Measurements from ENCODE around the gene JOSD1. TPM values are rescaled to one million over a fixed set of nuclear protein-coding genes. Genes with fewer than 3 reads are reported as not detected.

Gene JOSD1
- total and polyA plus RNA-seq, 2 donors (not counting 3 experiments of a cell fraction or from before 2014, with no cell fraction given): 61.7 to 73.1 TPM

DNA sequence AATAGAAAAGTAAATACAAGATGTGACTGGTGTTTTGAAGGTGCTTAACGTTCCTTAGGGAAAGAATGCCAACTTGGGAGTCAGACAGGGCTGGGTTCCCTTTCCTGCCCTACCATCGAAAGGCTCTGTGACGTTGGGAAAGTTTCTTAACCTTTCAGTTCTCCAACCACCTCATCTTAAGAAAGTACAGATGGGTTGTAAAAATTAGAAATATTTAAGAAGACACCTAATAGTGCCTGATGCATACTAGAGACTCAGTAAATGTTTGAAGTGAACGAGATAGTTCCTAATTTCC, 6.1 kb upstream of the JOSD1 start:
- intact Hi-C loops (cut with micrococcal nuclease) (loop anchor here (10.0 kb wide), 1 partner anchor 202 kb away; the partner anchor contains the start of gene DDX17), dilution Hi-C loops (cut with MboI; ENCODE audit: extremely low pct_ligation_motif_present, low sequenced_read_pairs) (no loop called here)
- no peaks in the 10 kb centered on the region for H3K27me3 ChIP-seq (ENCODE audit: control insufficient read depth in 2 of 2, insufficient read depth in 2 of 2, low read length in 2 of 2)
- FAIRE-seq (peak; percentile 48), DNase-seq (ENCODE audit: low read depth, low spot score) (no peak)
- ChIA-PET POLR2A (no interaction called here), CTCF (interaction anchor here (1.3 to 3.3 kb wide), 5 partner anchors 9 to 654 kb away, joined by 4 to 19 read pairs (median 9); no protein-coding TSS in a partner anchor)
- H3K9ac ChIP-seq (replicated peaks; ENCODE audit: extremely low read depth, insufficient read depth, low read length): peak overlapping the region; percentile 83
- H3K36me3 ChIP-seq (ENCODE audit: control insufficient read depth in 2 of 2, extremely low read depth in 1 of 2, insufficient read depth in 2 of 2, low read length in 2 of 2): no peaks in the 10 kb centered on the region
- no peaks in the 10 kb centered on the region for H3K9me3 ChIP-seq (replicated peaks; ENCODE audit: control insufficient read depth, insufficient read depth, low read length)
- no TSS peak for BruUV-seq (replicated peaks)
- peak overlapping the region; percentile 97 for H3K4me2 ChIP-seq (ENCODE audit: insufficient read depth, low read length)
- TF ChIP-seq, protein P1, sequence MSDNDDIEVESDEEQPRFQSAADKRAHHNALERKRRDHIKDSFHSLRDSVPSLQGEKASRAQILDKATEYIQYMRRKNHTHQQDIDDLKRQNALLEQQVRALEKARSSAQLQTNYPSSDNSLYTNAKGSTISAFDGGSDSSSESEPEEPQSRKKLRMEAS (IDR thresholded peaks at IDR 0.05; ENCODE audit: insufficient read depth, insufficient read length): no peak
- H3K9me1 ChIP-seq (replicated peaks; ENCODE audit: control insufficient read depth, extremely low read depth, insufficient read depth, low read length): no peaks in the 10 kb centered on the region
- H3K27ac ChIP-seq (ENCODE audit: insufficient read depth, low read depth, low read length): peak overlapping the region; percentile 67
- H3K4me3 ChIP-seq (replicated peaks in 1 of 3; ENCODE audit: insufficient read depth in 1 of 3, low read depth in 1 of 3, low read length in 3 of 3): peak overlapping the region; percentile 84 to 95 (median 89)
- H3K4me1 ChIP-seq (ENCODE audit: control insufficient read depth, extremely low read depth, insufficient read depth, low read length): peaks cover 28% of the 10 kb centered on the region
- H3K79me2 ChIP-seq (ENCODE audit: control insufficient read depth, insufficient read depth, low read length): peaks cover 57% of the 10 kb centered on the region
- H4K20me1 ChIP-seq (replicated peaks; ENCODE audit: control insufficient read depth, extremely low read depth, insufficient read depth, low read length): peaks cover 7% of the 10 kb centered on the region
- H2AFZ ChIP-seq (ENCODE audit: low read depth, low read length): no peak overlapping the region

DNA sequence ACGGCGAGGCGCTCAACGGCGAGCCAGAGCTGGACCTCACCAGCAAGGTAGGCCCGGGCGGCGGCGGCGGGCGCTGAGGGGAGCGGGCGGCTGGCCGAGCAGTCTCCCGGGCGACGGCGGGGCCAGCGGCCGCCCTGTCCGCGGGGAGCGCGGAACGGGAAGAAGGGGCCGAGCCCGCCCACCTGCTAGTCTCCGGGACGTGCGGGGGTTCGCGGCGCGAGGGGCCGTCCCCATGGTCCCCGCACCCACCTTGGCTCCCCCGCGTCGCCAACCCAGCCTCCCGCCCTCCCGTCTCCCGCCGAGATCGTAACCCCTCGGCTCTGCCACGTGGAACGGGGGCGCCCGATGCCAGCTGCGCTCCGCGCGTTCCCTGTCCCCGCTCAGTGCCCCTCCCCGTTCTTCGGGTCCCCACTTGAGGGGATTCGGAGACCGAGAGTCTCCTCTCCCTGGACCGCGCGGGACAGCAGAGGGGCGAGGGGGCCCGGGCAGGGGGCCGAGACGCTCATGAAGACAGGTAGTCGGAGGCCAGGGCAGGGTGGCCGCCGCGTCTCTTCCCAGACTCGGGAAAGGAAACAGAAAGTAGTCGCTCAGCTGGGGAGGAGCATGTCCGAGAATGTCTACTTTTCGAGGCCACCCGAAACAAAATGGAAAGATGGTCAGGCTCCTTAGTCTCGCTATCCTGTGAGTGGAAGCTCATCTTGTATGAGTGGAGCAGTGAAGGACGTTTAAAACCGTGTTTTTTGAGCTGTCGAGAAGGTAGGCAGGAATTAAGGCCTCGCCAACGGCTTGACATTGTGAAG, 5.6 kb upstream of the JOSD1 start:
- FAIRE-seq (no peak), DNase-seq (ENCODE audit: low read depth, low spot score) (peak; percentile 50)
- CTCF ChIA-PET: interaction anchor here (1.0 to 3.3 kb wide), 7 partner anchors 9 to 654 kb away, joined by 4 to 19 read pairs (median 9); partner anchors contain the start of gene TOMM22
- TF ChIP-seq, protein P1 (IDR thresholded peaks at IDR 0.05; ENCODE audit: insufficient read depth, insufficient read length): no peak
- TF ChIP-seq MYC (IDR thresholded peaks at IDR 0.05; ENCODE audit: low read depth, low read length) (no peak), POLR2AphosphoS5 (IDR thresholded peaks at IDR 0.05; ENCODE audit: insufficient read depth, low read depth, low read length) (peak; percentile 5), JUN (IDR thresholded peaks at IDR 0.05; ENCODE audit: borderline replicate concordance, insufficient read depth, insufficient read length, low read depth) (no peak), POLR2A (IDR thresholded peaks at IDR 0.05; ENCODE audit: low read depth, low read length) (no peak), GATA2 (IDR thresholded peaks at IDR 0.05; ENCODE audit: insufficient read depth, insufficient read length, low read depth, low read length) (no peak), FOS (IDR thresholded peaks at IDR 0.05; ENCODE audit: borderline replicate concordance, insufficient read depth, low read length) (no peak)
- TF ChIP-seq, protein P2, sequence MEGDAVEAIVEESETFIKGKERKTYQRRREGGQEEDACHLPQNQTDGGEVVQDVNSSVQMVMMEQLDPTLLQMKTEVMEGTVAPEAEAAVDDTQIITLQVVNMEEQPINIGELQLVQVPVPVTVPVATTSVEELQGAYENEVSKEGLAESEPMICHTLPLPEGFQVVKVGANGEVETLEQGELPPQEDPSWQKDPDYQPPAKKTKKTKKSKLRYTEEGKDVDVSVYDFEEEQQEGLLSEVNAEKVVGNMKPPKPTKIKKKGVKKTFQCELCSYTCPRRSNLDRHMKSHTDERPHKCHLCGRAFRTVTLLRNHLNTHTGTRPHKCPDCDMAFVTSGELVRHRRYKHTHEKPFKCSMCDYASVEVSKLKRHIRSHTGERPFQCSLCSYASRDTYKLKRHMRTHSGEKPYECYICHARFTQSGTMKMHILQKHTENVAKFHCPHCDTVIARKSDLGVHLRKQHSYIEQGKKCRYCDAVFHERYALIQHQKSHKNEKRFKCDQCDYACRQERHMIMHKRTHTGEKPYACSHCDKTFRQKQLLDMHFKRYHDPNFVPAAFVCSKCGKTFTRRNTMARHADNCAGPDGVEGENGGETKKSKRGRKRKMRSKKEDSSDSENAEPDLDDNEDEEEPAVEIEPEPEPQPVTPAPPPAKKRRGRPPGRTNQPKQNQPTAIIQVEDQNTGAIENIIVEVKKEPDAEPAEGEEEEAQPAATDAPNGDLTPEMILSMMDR (IDR thresholded peaks at IDR 0.05; ENCODE audit: extremely low read depth in 1 of 2, insufficient read depth in 1 of 2, low read depth in 1 of 2, low read length in 2 of 2): no peak
- peaks cover 7% of the 10 kb centered on the region for H4K20me1 ChIP-seq (replicated peaks; ENCODE audit: control insufficient read depth, extremely low read depth, insufficient read depth, low read length)
- no peaks in the 10 kb centered on the region for H3K27me3 ChIP-seq (ENCODE audit: control insufficient read depth in 2 of 2, insufficient read depth in 2 of 2, low read length in 2 of 2)
- intact Hi-C loops (cut with micrococcal nuclease) (loop anchor here (10.0 kb wide), 1 partner anchor 202 kb away; the partner anchor contains the start of gene DDX17), dilution Hi-C loops (cut with MboI; ENCODE audit: extremely low pct_ligation_motif_present, low sequenced_read_pairs) (no loop called here)
- peaks cover 32% of the 10 kb centered on the region for H3K4me1 ChIP-seq (ENCODE audit: control insufficient read depth, extremely low read depth, insufficient read depth, low read length)
- H2AFZ ChIP-seq (ENCODE audit: low read depth, low read length): peak overlapping the region; percentile 14
- H3K27ac ChIP-seq (ENCODE audit: insufficient read depth, low read depth, low read length): peak overlapping the region; percentile 67
- POLR2A ChIA-PET: interaction anchor here (0.5 to 1.2 kb wide), 4 partner anchors 8 to 50 kb away, joined by 3 to 4 read pairs (median 3); partner anchors contain the start of genes SUN2 and TOMM22
- H3K9me3 ChIP-seq (replicated peaks; ENCODE audit: control insufficient read depth, insufficient read depth, low read length): no peaks in the 10 kb centered on the region
- peak overlapping the region; percentile 84 to 95 (median 89) for H3K4me3 ChIP-seq (replicated peaks in 1 of 3; ENCODE audit: insufficient read depth in 1 of 3, low read depth in 1 of 3, low read length in 3 of 3)
- peak overlapping the region; percentile 97 for H3K4me2 ChIP-seq (ENCODE audit: insufficient read depth, low read length)
- H3K79me2 ChIP-seq (ENCODE audit: control insufficient read depth, insufficient read depth, low read length): peaks cover 52% of the 10 kb centered on the region
- no peaks in the 10 kb centered on the region for H3K9me1 ChIP-seq (replicated peaks; ENCODE audit: control insufficient read depth, extremely low read depth, insufficient read depth, low read length)
- H3K9ac ChIP-seq (replicated peaks; ENCODE audit: extremely low read depth, insufficient read depth, low read length): peak overlapping the region; percentile 83
- H3K36me3 ChIP-seq (ENCODE audit: control insufficient read depth in 2 of 2, extremely low read depth in 1 of 2, insufficient read depth in 2 of 2, low read length in 2 of 2): no peaks in the 10 kb centered on the region
- BruUV-seq (replicated peaks): no TSS peak
